Esophagus (tissue), 2 donors: ENCODE results near the gene CR1L. TPM values are rescaled to one million over a fixed set of nuclear protein-coding genes. Genes with fewer than 3 reads are reported as not detected.
"Not testable (repeated sequence)": the region's sequence is repeated elsewhere in the genome, so short reads cannot be mapped to it uniquely, and the experiment has no call there.

Source experiments
- H3K27ac ChIP-seq, 2 donors: one replicate each; pipeline ENCODE4 v1.5.1; 2013; ENCODE audit warnings: low read depth in 2 of 2, mild to moderate bottlenecking in 2 of 2, inconsistent platforms in 1 of 2, low read length in 1 of 2, moderate library complexity in 1 of 2
- H3K27me3 ChIP-seq, 2 donors: one replicate each; pipeline ENCODE4 v1.6.1; 2013; ENCODE audit warnings: low read length in 2 of 2, control low read depth in 1 of 2, mild to moderate bottlenecking in 1 of 2; ENCODE audit not compliant: insufficient read depth in 2 of 2, control insufficient read depth in 1 of 2
- H3K36me3 ChIP-seq, 2 donors: one replicate each; pipeline ENCODE4 v1.6.1; 2013; ENCODE audit warnings: low read length in 1 of 2; ENCODE audit not compliant: control insufficient read depth in 2 of 2, insufficient read depth in 2 of 2
- H3K4me1 ChIP-seq, 2 donors: one replicate each; pipeline ENCODE4 v1.6.1; 2013; ENCODE audit warnings: low read length in 1 of 2; ENCODE audit not compliant: control insufficient read depth in 2 of 2, insufficient read depth in 2 of 2
- H3K4me3 ChIP-seq, 2 donors: one replicate each; pipeline ENCODE4 v1.5.1; 2013; ENCODE audit warnings: low read length in 2 of 2, mild to moderate bottlenecking in 2 of 2, low read depth in 1 of 2, moderate library complexity in 1 of 2
- H3K9me3 ChIP-seq, 2 donors: one replicate each; pipeline ENCODE4 v1.6.1; 2013; ENCODE audit warnings: mild to moderate bottlenecking in 2 of 2, low read depth in 1 of 2, low read length in 1 of 2, moderate library complexity in 1 of 2; ENCODE audit not compliant: control insufficient read depth in 2 of 2, insufficient read depth in 1 of 2
- WGBS, 2 donors: extraction: QIAGEN DNeasy Blood & Tissue Kit; methylation state at CpG; one replicate each; pipeline ENCODE4 v1.1.7; 2013; 5-methylcytosine and 5-hydroxymethylcytosine counted together
- polyA plus RNA-seq, 2 donors: library from polyadenylated mRNA; stranded (reverse); fragments of 200-250 nt; gene quantifications; one replicate each; pipeline ENCODE4 v1.2.3, GENCODE V29; 2013
- donor health status: healthy with polysubstance abuse.
- donor health status: Bipolar disorder and iron deficiency.

The CR1L gene
- polyA plus RNA-seq, 2 donors: not detected

GRCh38 chr1:207651583-207651982, 6.7 kb downstream of the CR1L start:
- no peak overlapping the region for H3K27ac ChIP-seq

GRCh38 chr1:207654320-207654719, 9.4 kb downstream of the CR1L start:
- 45 to 50% methylated on average over 2 of the region's 2 CpGs for whole genome bisulfite sequencing, 2 donors
- Histone ChIP-seq H3K27me3 (no peaks in the 10 kb centered on the region), H3K4me1 (no peaks in the 10 kb centered on the region), H3K4me3 (no peak overlapping the region), H3K27ac (no peak overlapping the region), H3K36me3 (no peaks in the 10 kb centered on the region), H3K9me3 (no peaks in the 10 kb centered on the region)

More at GRCh38 chr1:207651583-207651982, 6.7 kb downstream of the CR1L start:
- Histone ChIP-seq H3K4me3 (no peak overlapping the region), H3K4me1 (no peaks in the 10 kb centered on the region), H3K27me3 (no peaks in the 10 kb centered on the region), H3K36me3 (no peaks in the 10 kb centered on the region), H3K9me3 (no peaks in the 10 kb centered on the region)
- 93% methylated on average over 1 of the region's 1 CpG for WGBS, 2 donors

DNA sequence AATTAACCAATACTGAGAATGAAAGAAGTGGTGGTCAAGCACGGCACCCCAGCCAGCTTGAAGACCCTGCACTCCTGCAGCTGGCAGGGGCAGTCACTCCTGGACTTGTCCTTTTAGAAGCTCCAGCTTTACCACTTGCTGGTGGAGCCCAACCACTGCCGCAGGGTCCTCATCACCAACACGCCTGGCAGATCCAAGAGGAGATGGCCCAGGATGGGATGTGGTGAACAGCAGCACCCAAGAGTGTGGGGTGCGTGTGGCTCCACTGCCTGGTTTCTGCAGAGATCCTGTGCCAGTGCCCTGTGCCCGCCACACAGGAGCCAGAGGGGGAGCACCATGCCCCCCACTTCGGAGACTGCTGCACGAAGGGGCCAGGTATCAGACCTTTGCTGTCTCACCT, 13.5 kb downstream of the CR1L start:
- Histone ChIP-seq H3K27ac (no peak overlapping the region), H3K4me1 (no peaks in the 10 kb centered on the region)

DNA sequence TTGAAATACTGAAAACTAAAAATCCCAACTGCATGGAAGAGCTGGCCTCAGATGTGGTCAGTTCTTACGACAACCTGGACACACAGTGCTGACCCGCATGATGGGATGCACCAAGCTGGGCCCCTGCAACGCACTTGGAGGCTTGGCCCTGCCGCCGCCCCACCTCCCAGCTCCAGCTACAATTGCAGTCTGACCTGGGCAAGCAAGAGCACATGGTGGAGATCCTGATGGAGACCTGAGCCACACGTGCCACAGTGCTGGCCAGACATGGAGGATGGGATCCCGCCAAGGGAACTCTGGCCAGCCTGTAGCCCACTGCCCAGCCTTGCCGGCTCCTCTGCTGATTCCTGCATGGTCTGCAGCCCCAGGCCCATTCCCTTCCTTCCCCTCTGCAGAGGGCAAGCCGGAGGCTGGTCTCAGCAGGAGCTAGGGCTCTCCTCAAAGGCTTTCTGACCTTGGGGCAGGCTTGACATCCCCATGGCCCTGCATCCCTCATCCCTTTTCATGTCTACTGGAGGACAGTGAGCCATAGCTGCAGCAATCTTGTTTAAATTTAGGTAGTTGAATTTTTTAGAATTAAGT, 14.1 kb downstream of the CR1L start:
- H3K9me3 ChIP-seq: no peaks in the 10 kb centered on the region
- no peak overlapping the region for H3K4me3 ChIP-seq
- WGBS, 2 donors: 83 to 84% methylated on average over 9 of the region's 9 CpGs

More for the DNA sequence above, 13.5 kb downstream of the CR1L start:
- H3K36me3 ChIP-seq: no peaks in the 10 kb centered on the region
- no peaks in the 10 kb centered on the region for H3K9me3 ChIP-seq
- no peak overlapping the region for H3K4me3 ChIP-seq
- H3K27me3 ChIP-seq: no peaks in the 10 kb centered on the region
- WGBS, 2 donors: 80 to 81% methylated on average over 7 of the region's 7 CpGs

DNA sequence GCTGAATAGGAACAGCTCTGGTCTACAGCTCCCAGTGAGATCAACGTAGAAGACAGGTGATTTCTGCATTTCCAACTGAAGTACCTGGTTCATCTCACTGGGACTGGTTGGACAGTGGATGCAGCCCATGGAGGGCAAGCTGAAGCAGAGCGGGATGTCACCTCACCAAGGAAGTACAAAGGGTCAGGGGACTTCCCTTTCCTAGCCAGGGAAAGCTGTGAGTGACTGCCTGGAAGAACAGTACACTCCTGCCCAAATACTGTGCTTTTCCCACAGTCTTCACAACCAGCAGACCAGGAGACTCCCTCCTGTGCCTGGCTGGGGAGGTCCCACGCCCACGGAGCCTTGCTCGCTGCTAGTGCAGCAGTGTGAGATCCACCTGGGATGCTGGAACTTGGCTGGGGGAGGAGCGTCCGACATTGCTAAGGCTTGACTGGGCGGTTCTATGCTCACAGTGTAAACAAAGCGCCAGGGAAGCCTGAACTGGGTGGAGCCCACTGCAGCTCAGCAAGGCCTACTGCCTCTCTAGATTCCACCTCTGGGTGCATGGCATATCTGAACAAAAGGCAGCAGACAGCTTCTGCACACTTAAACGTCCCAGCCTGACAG, 14.7 kb downstream of the CR1L start:
- no peaks in the 10 kb centered on the region for H3K36me3 ChIP-seq

More for the DNA sequence above, 14.1 kb downstream of the CR1L start:
- H3K4me1 ChIP-seq: no peaks in the 10 kb centered on the region
- H3K27ac ChIP-seq: no peak overlapping the region
- H3K27me3 ChIP-seq: no peaks in the 10 kb centered on the region
- no peaks in the 10 kb centered on the region for H3K36me3 ChIP-seq

DNA sequence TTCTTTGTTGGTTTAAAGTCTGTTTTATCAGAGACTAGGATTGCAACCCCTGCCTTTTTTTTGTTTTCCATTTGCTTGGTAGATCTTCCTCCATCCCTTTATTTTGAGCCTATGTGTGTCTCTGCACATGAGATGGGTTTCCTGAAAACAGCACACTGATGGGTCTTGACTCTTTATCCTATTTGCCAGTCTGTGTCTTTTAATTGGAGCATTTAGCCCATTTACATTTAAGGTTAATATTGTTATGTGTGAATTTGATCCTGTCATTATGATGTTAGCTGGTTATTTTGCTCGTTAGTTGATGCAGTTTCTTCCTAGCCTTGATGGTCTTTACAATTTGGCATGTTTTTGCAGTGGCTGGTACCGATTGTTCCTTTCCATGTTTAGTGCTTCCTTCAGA, 16.5 kb downstream of the CR1L start:
- WGBS, 2 donors: 89 to 91% methylated on average over 1 of the region's 2 CpGs

More for the DNA sequence above, 14.7 kb downstream of the CR1L start:
- WGBS, 2 donors: 51 to 59% methylated on average over 10 of the region's 10 CpGs
- no peaks in the 10 kb centered on the region for H3K27me3 ChIP-seq
- H3K9me3 ChIP-seq: no peaks in the 10 kb centered on the region
- no peak overlapping the region for H3K27ac ChIP-seq
- no peaks in the 10 kb centered on the region for H3K4me1 ChIP-seq
- no peak overlapping the region for H3K4me3 ChIP-seq

DNA sequence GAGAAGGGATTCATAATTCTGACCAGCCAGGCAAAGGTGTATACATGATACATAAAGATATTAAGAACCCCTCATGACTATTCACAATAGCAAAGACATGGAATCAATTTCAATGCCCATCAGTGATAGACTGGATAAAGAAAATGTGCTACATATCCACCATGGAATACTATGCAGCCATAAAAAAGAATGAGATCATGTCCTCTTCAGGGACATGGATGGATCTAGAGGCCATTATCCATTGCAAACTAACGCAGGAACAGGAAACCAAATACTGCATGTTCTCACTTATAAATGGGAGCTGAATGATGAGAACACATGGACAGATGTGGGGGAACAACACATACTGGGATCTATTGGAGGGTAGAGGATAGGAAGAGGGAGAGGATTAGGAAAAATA, 21.4 kb downstream of the CR1L start:
- no peaks in the 10 kb centered on the region for H3K9me3 ChIP-seq
- 89 to 91% methylated on average over 1 of the region's 1 CpG for WGBS, 2 donors
- peaks cover 0 to 8% of the 10 kb centered on the region in 2 donors for H3K27me3 ChIP-seq
- no peaks in the 10 kb centered on the region for H3K36me3 ChIP-seq
- H3K4me3 ChIP-seq: no peak overlapping the region
- peaks cover 0 to 7% of the 10 kb centered on the region in 2 donors for H3K4me1 ChIP-seq
- no peak overlapping the region for H3K27ac ChIP-seq

More for the DNA sequence above, 16.5 kb downstream of the CR1L start:
- H3K9me3 ChIP-seq, H3K27me3 ChIP-seq, H3K27ac ChIP-seq, H3K4me1 ChIP-seq, H3K36me3 ChIP-seq, H3K4me3 ChIP-seq: not testable (repeated sequence)

- WGBS, 2 donors: 3 to 5% methylated on average over 42 to 44 of the region's 44 CpGs
- H3K4me3 ChIP-seq: no peak overlapping the region
Measured at GRCh38 chr1:207669528-207670009, 24.6 kb downstream of the CR1L start.

GRCh38 chr1:207670192-207670591, 25.3 kb downstream of the CR1L start:
- H3K4me1 ChIP-seq: peaks cover 0 to 7% of the 10 kb centered on the region in 2 donors
- no peaks in the 10 kb centered on the region for H3K9me3 ChIP-seq
- peaks cover 0 to 8% of the 10 kb centered on the region in 2 donors for H3K27me3 ChIP-seq
- H3K36me3 ChIP-seq: no peaks in the 10 kb centered on the region
- 78 to 82% methylated on average over 3 of the region's 3 CpGs for WGBS, 2 donors
- H3K27ac ChIP-seq: no peak overlapping the region
- no peak overlapping the region for H3K4me3 ChIP-seq

More at GRCh38 chr1:207669528-207670009, 24.6 kb downstream of the CR1L start:
- Histone ChIP-seq H3K27me3 (peaks cover 0 to 8% of the 10 kb centered on the region in 2 donors), H3K9me3 (no peaks in the 10 kb centered on the region), H3K27ac (no peak overlapping the region), H3K36me3 (no peaks in the 10 kb centered on the region), H3K4me1 (peaks cover 0 to 7% of the 10 kb centered on the region in 2 donors)

DNA sequence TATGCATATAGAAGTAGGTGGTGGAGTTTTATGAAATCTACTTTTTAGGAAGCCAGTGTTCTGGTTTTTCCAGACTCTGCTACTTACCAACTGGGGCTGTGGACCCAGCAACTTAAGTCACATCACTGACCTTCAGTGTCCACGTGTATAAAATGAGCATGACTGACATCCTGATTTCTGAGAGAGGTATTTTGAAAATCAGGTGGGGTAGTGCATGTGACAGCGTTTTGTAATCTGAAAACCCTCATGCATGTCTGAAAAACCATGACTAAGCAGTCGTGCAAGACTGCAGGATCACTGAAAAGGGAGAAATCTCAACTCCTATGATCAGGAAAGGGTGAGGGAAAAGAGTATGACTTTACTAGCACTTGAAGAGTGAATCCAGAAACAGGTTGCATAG, 26.1 kb downstream of the CR1L start:
- peaks cover 0 to 8% of the 10 kb centered on the region in 2 donors for H3K27me3 ChIP-seq

More for the DNA sequence above, 26.1 kb downstream of the CR1L start:
- Histone ChIP-seq H3K36me3 (no peaks in the 10 kb centered on the region), H3K4me1 (peaks cover 0 to 7% of the 10 kb centered on the region in 2 donors), H3K9me3 (no peaks in the 10 kb centered on the region), H3K27ac (no peak overlapping the region), H3K4me3 (no peak overlapping the region)
- WGBS, 2 donors: 41 to 57% methylated on average over 3 of the region's 3 CpGs
